GM20000 (cell line): ENCODE results near the gene POU5F2.

Experiments
- DNase-seq: peaks from one replicate; pipeline ENCODE4 v3.0.0; 2012; ENCODE audit warnings: low spot score
- TF ChIP-seq, protein P1 (sequence below): IDR thresholded peaks from 2 replicates; pipeline ENCODE4 v1.5.1; 2012; ENCODE audit warnings: mild to moderate bottlenecking, control low read depth; ENCODE audit errors: extremely low read depth, missing control alignments

POU5F2 gene

DNA sequence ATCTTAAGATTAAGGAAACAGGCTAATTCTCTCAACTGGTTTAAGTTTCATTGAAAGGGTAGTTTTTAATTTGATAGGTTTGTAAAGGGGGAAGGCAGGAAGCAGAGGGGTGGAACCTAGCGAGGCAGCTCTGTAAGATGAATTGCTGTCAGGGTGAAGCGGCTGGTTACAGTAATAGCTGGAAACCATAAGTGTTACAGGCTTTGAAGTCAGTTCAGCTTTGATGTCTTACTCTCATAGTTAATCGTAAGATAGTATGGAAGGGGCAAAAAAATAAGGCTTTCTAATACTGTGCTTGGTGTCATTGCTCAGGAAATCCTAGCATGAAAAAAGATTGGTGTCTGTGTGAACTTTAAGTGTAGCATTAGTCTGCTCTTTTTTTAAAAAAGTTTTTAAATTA lies 20.3 kb downstream of the POU5F2 start:
- DNase-seq, result no peak
- TF ChIP-seq, protein P1, sequence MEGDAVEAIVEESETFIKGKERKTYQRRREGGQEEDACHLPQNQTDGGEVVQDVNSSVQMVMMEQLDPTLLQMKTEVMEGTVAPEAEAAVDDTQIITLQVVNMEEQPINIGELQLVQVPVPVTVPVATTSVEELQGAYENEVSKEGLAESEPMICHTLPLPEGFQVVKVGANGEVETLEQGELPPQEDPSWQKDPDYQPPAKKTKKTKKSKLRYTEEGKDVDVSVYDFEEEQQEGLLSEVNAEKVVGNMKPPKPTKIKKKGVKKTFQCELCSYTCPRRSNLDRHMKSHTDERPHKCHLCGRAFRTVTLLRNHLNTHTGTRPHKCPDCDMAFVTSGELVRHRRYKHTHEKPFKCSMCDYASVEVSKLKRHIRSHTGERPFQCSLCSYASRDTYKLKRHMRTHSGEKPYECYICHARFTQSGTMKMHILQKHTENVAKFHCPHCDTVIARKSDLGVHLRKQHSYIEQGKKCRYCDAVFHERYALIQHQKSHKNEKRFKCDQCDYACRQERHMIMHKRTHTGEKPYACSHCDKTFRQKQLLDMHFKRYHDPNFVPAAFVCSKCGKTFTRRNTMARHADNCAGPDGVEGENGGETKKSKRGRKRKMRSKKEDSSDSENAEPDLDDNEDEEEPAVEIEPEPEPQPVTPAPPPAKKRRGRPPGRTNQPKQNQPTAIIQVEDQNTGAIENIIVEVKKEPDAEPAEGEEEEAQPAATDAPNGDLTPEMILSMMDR, result no peak

- TF ChIP-seq, protein P1, result no peak
- DNase-seq, result no peak
Observed at GRCh38 chr5:93717162-93717561, 24.2 kb downstream of the POU5F2 start.

DNA sequence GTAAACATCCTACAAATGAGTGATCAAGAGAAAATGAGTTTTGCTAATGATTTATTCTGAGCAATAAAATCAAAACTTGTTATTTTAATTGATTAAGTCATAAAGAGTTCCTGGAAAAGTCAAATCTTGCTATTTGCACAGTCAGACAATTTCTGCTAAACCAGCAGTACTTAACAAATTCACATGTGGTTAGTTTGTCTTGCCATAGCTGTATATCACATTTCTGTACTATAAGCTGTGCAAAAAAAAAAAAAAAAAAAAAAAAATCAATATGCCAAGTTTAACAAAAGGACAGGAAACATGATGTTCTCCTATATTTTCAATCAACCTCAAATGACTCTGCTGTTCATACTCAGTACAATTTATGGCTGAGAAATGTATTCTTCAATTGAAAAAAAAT lies 24.9 kb downstream of the POU5F2 start:
- DNase-seq, result no peak
- TF ChIP-seq, protein P1, result no peak

- TF ChIP-seq, protein P1, result no peak
Observed at GRCh38 chr5:93715761-93716160, 25.6 kb downstream of the POU5F2 start.

DNA sequence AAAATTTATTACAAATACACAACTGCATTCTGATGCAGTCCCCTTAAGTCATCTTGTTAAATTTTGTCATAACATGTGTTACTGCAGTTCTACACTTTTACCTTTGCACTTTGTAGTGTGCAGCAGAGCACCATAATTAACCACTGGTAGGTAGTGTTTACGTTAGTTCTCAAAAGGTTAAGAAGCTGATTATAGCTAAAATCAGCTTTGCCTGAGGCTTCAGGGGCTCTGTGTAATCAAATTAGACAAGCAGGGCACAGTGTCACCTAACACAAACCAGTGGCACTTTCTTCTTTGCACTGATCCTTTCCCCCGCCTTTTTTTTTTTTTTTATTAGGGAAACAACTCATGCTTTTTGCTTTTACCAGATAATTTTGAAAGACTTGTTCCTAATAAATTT lies 26.1 kb downstream of the POU5F2 start:
- no peak for DNase-seq
- TF ChIP-seq, protein P1, result no peak

More at GRCh38 chr5:93715761-93716160, 25.6 kb downstream of the POU5F2 start:
- no peak for DNase-seq

DNA sequence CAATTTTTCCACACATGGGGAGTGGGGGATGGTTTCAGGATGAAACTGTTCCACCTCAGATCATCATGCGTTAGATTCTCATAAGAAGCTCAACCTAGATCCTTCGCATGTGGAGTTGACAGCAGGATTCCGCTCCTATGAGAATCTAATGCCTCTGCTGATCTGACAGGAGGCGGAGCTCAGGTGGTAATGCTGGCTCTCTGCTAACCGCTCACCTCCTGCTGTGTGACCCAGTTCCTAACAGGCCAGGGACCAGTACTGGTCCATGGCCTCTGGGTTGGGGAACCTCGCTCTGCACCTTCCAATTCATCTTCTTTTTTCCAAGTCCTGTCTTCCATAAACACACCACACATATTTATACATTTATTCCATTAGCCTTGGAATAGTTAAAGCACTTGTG lies 33.0 kb downstream of the POU5F2 start:
- no peak for DNase-seq
- TF ChIP-seq, protein P1, result no peak

DNA sequence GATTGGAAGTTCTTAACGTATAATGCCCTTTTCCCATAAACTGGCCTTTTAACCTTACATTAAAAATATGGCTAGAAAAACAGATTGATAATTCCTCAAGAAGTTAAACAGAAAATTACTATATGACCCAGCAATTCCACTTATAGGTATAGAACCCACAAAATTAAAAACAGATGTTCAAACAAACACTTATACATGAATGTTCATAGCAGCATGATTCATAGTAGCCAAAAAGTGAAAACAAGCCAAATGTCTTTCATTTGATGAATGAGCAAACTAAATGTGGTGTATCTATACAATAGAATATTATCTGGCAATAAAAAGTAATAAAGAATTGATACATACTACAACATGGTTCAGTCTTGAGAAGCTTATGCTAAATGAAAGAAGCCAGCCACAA lies 35.5 kb downstream of the POU5F2 start:
- TF ChIP-seq, protein P1, result no peak
- no peak for DNase-seq
